Panc1 (cell line): ENCODE measurements around the gene PELI2.

Experiments
- POLR2AphosphoS5 ChIP-seq: IDR thresholded peaks from 2 replicates; pipeline ENCODE4 v1.6.1; 2012; ENCODE audit warnings: mild to moderate bottlenecking, low read depth, low read length, moderate library complexity
- SIN3A ChIP-seq: IDR thresholded peaks from 2 replicates; pipeline ENCODE4 v1.6.1; 2012; ENCODE audit warnings: low read depth, mild to moderate bottlenecking, low read length, moderate library complexity, borderline replicate concordance; ENCODE audit not compliant: insufficient read depth
- TF ChIP-seq, protein P1 (sequence below): fragments of 450-650 bp; IDR thresholded peaks from 2 replicates; pipeline ENCODE4 v1.5.1; 2017; ENCODE audit warnings: mild to moderate bottlenecking
- TF ChIP-seq, protein P2 (sequence below), 2 experiments: IDR thresholded peaks; 2 replicates each; pipeline ENCODE4 v1.6.1; 2011 to 2012; ENCODE audit warnings: low read depth in 2 of 2, control low read depth in 1 of 2, low read length in 1 of 2, mild to moderate bottlenecking in 1 of 2, moderate library complexity in 1 of 2; ENCODE audit not compliant: insufficient read depth in 1 of 2

DNA sequence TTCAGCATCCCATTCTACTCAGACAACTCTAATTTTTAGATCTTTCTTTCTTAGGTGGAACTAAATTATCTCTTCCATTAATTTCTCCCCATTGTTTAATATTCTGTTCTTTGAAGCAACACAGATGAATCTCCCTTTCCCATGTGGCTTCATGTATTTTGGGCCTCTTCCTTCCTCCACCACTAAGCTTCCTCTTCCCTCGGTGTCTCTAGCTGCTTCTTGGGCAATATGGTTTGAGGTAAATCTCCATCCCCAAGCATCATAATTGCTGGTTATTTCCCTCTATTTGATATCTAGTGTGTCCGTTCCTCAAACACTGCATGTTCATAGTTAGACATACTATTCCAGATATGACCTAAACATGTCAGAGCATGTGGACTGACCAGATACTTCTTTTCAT lies 119.2 kb downstream of the PELI2 start:
- TF ChIP-seq SIN3A (no peak), POLR2AphosphoS5 (no peak)
- TF ChIP-seq, protein P1, sequence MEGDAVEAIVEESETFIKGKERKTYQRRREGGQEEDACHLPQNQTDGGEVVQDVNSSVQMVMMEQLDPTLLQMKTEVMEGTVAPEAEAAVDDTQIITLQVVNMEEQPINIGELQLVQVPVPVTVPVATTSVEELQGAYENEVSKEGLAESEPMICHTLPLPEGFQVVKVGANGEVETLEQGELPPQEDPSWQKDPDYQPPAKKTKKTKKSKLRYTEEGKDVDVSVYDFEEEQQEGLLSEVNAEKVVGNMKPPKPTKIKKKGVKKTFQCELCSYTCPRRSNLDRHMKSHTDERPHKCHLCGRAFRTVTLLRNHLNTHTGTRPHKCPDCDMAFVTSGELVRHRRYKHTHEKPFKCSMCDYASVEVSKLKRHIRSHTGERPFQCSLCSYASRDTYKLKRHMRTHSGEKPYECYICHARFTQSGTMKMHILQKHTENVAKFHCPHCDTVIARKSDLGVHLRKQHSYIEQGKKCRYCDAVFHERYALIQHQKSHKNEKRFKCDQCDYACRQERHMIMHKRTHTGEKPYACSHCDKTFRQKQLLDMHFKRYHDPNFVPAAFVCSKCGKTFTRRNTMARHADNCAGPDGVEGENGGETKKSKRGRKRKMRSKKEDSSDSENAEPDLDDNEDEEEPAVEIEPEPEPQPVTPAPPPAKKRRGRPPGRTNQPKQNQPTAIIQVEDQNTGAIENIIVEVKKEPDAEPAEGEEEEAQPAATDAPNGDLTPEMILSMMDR = no peak
- TF ChIP-seq, protein P2, sequence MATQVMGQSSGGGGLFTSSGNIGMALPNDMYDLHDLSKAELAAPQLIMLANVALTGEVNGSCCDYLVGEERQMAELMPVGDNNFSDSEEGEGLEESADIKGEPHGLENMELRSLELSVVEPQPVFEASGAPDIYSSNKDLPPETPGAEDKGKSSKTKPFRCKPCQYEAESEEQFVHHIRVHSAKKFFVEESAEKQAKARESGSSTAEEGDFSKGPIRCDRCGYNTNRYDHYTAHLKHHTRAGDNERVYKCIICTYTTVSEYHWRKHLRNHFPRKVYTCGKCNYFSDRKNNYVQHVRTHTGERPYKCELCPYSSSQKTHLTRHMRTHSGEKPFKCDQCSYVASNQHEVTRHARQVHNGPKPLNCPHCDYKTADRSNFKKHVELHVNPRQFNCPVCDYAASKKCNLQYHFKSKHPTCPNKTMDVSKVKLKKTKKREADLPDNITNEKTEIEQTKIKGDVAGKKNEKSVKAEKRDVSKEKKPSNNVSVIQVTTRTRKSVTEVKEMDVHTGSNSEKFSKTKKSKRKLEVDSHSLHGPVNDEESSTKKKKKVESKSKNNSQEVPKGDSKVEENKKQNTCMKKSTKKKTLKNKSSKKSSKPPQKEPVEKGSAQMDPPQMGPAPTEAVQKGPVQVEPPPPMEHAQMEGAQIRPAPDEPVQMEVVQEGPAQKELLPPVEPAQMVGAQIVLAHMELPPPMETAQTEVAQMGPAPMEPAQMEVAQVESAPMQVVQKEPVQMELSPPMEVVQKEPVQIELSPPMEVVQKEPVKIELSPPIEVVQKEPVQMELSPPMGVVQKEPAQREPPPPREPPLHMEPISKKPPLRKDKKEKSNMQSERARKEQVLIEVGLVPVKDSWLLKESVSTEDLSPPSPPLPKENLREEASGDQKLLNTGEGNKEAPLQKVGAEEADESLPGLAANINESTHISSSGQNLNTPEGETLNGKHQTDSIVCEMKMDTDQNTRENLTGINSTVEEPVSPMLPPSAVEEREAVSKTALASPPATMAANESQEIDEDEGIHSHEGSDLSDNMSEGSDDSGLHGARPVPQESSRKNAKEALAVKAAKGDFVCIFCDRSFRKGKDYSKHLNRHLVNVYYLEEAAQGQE (IDR thresholded peaks at IDR 0.05; ENCODE audit: insufficient read depth in 1 of 2, low read depth in 2 of 2, low read length in 1 of 2) = no peak
